Activated B cell treated with CpG ODN at 0.5 μM for 24 hours (primary cell): ENCODE data around the gene QKI. TPM values are rescaled to one million over a fixed set of nuclear protein-coding genes. Genes with fewer than 3 reads are reported as not detected.

Experiments used
- ATAC-seq: fragments of 200-7000 bp; cut with Tn5 transposase; one replicate; pipeline ENCODE4 v1.10.0; 2021; ENCODE audit warnings: low read depth, mild to moderate bottlenecking, moderate library complexity
- CTCF ChIA-PET: fragments of 350-600 bp; sonication (Branson Sonifier 250); formaldehyde crosslinking; loops from one replicate; lab custom pipeline; 2021; ENCODE audit warnings: antibody characterized with exemption; lab: Charles Lee
- POLR2A ChIA-PET: fragments of 350-600 bp; sonication (Branson Sonifier 250); formaldehyde crosslinking; loops from one replicate; lab custom pipeline; 2021; ENCODE audit warnings: antibody characterized with exemption; lab: Charles Lee
- DNase-seq: peaks from one replicate; pipeline ENCODE4 v3.0.0; 2022
- H3K27ac Mint-ChIP-seq: one replicate; pipeline ENCODE4 v1.8.0; 2020; ENCODE audit warnings: mixed read lengths
- H3K27me3 Mint-ChIP-seq: one replicate; pipeline ENCODE4 v1.8.0; 2021; ENCODE audit warnings: mixed read lengths
- H3K36me3 Mint-ChIP-seq: one replicate; pipeline ENCODE4 v1.8.0; 2021; ENCODE audit warnings: low read depth, mixed read lengths
- H3K4me1 Mint-ChIP-seq: one replicate; pipeline ENCODE4 v1.8.0; 2021; ENCODE audit warnings: mixed read lengths
- H3K4me3 Mint-ChIP-seq: one replicate; pipeline ENCODE4 v1.8.0; 2020; ENCODE audit warnings: mild to moderate bottlenecking, mixed read lengths
- H3K9me3 Mint-ChIP-seq: one replicate; pipeline ENCODE4 v1.8.0; 2020; ENCODE audit warnings: mixed read lengths
- CTCF ChIP-seq: fragments of 200-600 bp; IDR thresholded peaks from one replicate; pipeline ENCODE4 v1.8.0; 2022; ENCODE audit warnings: antibody characterized with exemption, mild to moderate bottlenecking
- intact Hi-C: fragments of 100-400 bp; cut with micrococcal nuclease; formaldehyde crosslinking; loops from one replicate; pipeline ENCODE4 v1.15.1; 2024
- total RNA-seq: library from RNA; stranded (reverse); gene quantifications from 2 replicates; pipeline ENCODE4 v1.2.3, GENCODE V29; 2022

QKI gene
- total RNA-seq, 1 donor from 2014 or later, result 61.5 TPM

GRCh38 chr6:163608204-163608644, 193.7 kb downstream of the QKI start:
- Mint-ChIP-seq H3K27ac (no peak overlapping the region), H3K36me3 (no peaks in the 10 kb centered on the region), H3K9me3 (peaks cover 13% of the 10 kb centered on the region), H3K27me3 (peaks cover 2% of the 10 kb centered on the region), H3K4me1 (peaks cover 5% of the 10 kb centered on the region), H3K4me3 (no peak overlapping the region)
- ATAC-seq, result no peak
- DNase-seq, result no peak
- no peak for TF ChIP-seq CTCF
- ChIA-PET CTCF (no interaction called here), POLR2A (no interaction called here)
- intact Hi-C loops, result no loop called here

- no peak for TF ChIP-seq CTCF
- no peak overlapping the region for H3K27ac Mint-ChIP-seq
- no peaks in the 10 kb centered on the region for H3K36me3 Mint-ChIP-seq
- no peaks in the 10 kb centered on the region for H3K9me3 Mint-ChIP-seq
- intact Hi-C loops, result no loop called here
- no peak for ATAC-seq
- POLR2A ChIA-PET, result no interaction called here
- CTCF ChIA-PET, result no interaction called here
- peaks cover 2% of the 10 kb centered on the region for H3K27me3 Mint-ChIP-seq
- H3K4me3 Mint-ChIP-seq, result no peak overlapping the region
- H3K4me1 Mint-ChIP-seq, result peaks cover 5% of the 10 kb centered on the region
- no peak for DNase-seq
Observed at GRCh38 chr6:163612200-163612599, 197.7 kb downstream of the QKI start.

DNA sequence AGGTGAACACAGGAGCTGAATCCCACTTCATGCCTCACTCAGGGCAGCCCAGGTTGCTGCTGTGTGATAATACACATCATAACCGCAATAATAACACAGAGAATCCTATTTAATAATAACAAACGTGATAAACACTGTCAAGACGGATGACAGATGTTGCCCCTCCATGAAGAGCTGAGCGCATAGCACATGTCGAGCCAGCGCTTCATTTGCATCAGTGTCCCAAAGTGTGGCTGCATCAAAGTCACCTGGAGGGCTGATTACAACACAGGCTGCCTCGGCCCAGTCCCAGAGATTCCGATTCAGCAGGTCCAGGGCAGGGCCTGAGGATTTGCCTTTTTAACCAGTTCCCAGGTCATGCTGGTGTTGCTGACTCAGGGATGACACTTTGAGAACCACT, 198.5 kb downstream of the QKI start:
- H3K27ac Mint-ChIP-seq, result no peak overlapping the region
- H3K9me3 Mint-ChIP-seq, result no peaks in the 10 kb centered on the region
- ATAC-seq (no peak), DNase-seq (no peak)
- H3K4me1 Mint-ChIP-seq, result peaks cover 5% of the 10 kb centered on the region
- ChIA-PET POLR2A (no interaction called here), CTCF (no interaction called here)
- H3K36me3 Mint-ChIP-seq, result no peaks in the 10 kb centered on the region
- H3K27me3 Mint-ChIP-seq, result peaks cover 2% of the 10 kb centered on the region
- intact Hi-C loops, result no loop called here
- TF ChIP-seq CTCF, result no peak
- no peak overlapping the region for H3K4me3 Mint-ChIP-seq

GRCh38 chr6:163613668-163614067, 199.2 kb downstream of the QKI start:
- no peaks in the 10 kb centered on the region for H3K9me3 Mint-ChIP-seq
- H3K36me3 Mint-ChIP-seq, result no peaks in the 10 kb centered on the region
- no peak for DNase-seq
- no peaks in the 10 kb centered on the region for H3K27me3 Mint-ChIP-seq
- POLR2A ChIA-PET, result no interaction called here
- H3K27ac Mint-ChIP-seq, result no peak overlapping the region
- ATAC-seq, result no peak
- H3K4me3 Mint-ChIP-seq, result no peak overlapping the region
- intact Hi-C loops, result no loop called here
- TF ChIP-seq CTCF, result no peak
- CTCF ChIA-PET, result no interaction called here
- peaks cover under 1% of the 10 kb centered on the region for H3K4me1 Mint-ChIP-seq

DNA sequence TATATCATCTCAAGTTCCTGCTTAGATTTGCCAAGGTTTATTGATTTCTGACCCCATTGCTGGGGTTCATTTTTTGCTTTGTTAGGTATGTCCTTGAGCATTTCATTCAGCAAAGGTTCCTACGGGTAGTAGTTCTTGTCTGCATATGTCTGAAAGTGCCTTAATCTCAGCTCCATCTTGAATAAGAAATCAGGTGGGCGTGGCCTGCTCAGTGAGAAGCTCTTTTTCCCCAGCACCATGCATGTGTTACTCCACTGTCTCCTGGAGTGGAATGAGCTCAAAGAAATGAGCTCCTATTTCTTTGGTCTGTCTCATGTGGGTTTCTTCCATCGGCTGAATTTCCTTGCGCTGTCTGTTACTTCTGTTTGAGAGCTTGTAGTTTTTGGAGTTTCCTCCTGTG, 201.9 kb downstream of the QKI start:
- H3K27ac Mint-ChIP-seq, result no peak overlapping the region
- no peak for TF ChIP-seq CTCF
- CTCF ChIA-PET, result no interaction called here
- no peaks in the 10 kb centered on the region for H3K27me3 Mint-ChIP-seq
- no peaks in the 10 kb centered on the region for H3K36me3 Mint-ChIP-seq
- no peaks in the 10 kb centered on the region for H3K9me3 Mint-ChIP-seq
- no peak overlapping the region for H3K4me3 Mint-ChIP-seq
- peaks cover 3% of the 10 kb centered on the region for H3K4me1 Mint-ChIP-seq
- intact Hi-C loops, result no loop called here
- DNase-seq (no peak), ATAC-seq (no peak)
- POLR2A ChIA-PET, result no interaction called here
